AG09319 (cell line): ENCODE data around the gene KCTD21.

ENCODE experiments used
- DNase-seq: peaks from one replicate; pipeline ENCODE4 v3.0.0-alpha.2; 2010; ENCODE audit warnings: low read depth; ENCODE audit errors: extremely low read depth
- TF ChIP-seq, protein P1 (sequence below): IDR thresholded peaks from 2 replicates; pipeline ENCODE4 v1.5.1; 2011; ENCODE audit warnings: low read depth, mild to moderate bottlenecking, inconsistent platforms, low read length, moderate library complexity

The KCTD21 gene

DNA sequence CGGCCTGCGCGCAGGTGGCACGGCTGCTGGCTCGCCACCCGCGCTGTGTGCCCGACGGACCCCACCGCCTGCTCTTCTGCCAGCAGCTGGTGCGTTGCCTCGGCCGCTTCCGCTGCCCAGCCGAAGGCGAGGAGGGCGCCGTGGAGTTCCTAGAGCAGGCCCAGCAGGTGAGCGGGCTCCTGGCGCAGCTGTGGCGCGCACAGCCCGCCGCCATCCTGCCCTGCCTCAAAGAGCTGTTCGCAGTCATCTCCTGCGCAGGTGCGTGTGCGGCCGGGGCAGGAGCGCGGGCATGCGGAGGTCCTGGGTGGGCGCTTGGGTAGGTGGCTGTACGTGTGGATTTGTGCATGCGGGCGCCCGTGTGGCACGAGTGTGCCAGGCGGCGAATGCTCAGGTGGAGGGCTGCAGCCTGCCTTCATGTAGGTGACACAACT lies 8.2 kb upstream of the KCTD21 start:
- TF ChIP-seq, protein P1, sequence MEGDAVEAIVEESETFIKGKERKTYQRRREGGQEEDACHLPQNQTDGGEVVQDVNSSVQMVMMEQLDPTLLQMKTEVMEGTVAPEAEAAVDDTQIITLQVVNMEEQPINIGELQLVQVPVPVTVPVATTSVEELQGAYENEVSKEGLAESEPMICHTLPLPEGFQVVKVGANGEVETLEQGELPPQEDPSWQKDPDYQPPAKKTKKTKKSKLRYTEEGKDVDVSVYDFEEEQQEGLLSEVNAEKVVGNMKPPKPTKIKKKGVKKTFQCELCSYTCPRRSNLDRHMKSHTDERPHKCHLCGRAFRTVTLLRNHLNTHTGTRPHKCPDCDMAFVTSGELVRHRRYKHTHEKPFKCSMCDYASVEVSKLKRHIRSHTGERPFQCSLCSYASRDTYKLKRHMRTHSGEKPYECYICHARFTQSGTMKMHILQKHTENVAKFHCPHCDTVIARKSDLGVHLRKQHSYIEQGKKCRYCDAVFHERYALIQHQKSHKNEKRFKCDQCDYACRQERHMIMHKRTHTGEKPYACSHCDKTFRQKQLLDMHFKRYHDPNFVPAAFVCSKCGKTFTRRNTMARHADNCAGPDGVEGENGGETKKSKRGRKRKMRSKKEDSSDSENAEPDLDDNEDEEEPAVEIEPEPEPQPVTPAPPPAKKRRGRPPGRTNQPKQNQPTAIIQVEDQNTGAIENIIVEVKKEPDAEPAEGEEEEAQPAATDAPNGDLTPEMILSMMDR = no peak
- DNase-seq = no peak

DNA sequence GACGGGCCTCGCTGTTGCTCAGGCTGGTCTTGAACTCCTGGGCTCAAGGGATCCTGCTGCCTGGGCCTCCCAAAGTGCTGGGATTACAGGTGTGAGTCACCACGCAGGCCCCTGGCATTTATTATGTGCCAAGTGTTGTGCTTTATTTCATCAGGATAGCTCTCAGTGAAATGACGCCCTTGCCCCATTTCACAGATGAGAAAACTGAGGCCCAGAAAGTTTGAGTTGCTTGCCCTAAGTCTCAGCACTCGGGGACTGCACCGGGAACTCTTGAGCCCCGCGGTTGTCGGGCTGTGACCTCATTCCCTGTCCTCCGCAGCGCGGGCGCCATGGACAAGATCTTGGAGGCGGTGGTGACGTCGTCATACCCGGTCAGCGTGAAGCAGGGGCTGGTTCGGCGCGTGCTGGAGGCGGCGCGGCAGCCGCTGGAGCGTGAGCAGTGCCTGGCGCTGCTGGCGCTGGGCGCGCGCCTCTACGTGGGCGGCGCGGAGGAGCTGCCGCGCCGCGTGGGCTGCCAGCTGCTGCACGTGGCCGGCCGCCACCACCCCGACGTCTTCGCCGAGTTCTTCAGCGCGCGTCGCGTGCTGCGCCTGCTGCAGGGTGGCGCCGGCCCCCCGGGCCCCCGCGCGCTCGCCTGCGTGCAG lies 7.6 kb upstream of the KCTD21 start:
- TF ChIP-seq, protein P1 = no peak
- no peak for DNase-seq

DNA sequence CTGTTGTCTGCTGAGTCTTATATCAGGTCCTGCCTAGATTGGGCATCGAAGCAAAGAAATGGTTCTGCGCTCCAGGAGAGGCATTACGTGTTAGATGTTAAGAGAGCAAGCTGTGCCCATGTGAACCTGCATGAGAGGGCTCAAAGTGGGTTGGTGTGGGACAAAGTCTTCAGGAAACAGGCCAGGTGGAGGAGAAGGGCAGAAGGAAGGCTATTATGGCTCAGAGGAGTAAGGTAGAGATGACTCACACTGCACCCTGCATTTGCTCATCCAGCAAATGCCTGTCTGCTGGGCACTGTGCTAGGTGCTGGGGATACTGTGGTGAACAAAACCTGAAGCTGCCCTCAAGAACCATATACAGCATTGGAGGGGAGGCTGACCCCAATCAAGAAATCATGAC lies 6.1 kb upstream of the KCTD21 start:
- DNase-seq = no peak
- TF ChIP-seq, protein P1 = no peak

GRCh38 chr11:78193806-78194205 lies 5.4 kb upstream of the KCTD21 start:
- DNase-seq = no peak
- TF ChIP-seq, protein P1 = no peak

DNA sequence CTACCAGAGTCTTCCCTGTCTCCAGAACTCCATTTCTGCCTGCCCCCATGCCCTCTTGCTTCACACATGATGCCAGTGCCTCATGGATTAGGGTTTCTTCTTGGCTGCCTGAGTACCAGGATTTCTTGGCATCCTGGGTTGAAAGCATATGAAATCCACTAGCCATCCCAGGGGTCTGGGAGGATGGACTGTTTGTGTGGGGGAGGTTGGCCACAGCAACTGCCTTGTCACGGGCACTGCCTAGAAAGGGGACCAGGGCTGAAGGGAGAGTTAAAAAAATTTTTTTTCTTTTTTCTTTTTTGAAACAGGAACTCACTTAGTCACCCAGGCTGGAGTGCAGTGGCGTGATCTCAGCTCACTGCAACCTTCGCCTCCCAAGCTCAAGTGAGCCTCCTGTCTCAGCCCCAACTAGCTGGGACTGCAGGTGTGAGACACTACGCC lies 4.5 kb upstream of the KCTD21 start:
- TF ChIP-seq, protein P1 = no peak
- no peak for DNase-seq

DNA sequence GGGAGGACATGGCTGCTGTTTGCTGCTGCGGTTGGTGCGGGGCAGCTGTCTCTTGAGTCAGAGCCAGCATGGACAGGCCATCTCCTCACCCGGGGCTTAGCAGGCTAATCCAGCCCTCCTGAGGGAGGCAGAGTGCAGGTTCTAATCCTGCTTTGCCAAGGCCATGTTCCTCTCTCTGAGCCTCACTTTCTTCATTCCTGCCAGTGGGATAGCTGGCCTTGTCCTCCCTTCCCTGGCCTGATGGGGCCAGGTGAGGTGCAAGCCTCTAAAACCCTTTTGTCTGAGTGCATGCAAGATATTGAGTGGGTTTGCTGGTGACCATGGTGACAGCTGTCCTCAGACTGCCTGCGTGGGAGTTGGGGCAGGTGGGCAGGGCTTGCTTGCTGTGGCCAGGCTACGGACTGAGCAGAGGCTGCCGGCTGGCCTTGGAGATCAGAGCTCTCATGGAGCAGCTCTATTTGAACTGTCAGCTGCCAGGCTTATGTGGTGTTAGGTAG lies 3.8 kb upstream of the KCTD21 start:
- no peak for DNase-seq
- TF ChIP-seq, protein P1 = no peak

DNA sequence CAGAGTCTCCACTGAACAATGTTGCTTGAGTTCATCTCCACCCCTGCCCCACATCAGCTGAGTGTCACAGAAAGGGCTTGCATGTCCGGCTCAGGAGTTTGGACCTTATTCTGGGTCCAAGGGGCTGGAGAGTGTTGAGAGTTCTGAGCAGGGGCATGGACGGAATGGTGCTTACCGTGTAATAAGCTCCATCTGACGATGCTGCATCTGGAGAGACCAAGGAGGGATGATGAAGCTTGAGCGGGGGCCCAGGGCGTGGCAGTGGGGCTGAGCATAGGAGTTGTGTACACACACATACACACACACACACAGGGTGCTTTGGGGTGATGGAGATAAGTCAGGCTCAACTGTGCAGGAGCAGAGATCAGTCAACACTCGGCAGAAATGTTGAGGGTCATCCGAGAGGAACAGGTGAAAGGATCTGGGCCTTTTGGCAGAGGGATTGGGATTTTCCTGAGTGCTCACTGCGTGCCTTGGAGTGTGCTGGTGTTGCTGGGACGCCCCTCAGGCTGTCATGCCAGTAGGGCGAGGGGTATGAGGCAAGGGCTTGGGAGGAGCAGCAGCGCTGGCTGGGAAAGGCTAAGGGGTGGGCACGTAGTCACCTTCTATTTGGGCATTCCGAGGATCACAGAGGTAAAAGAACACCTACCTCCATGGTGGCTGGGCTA lies 2.6 kb upstream of the KCTD21 start:
- TF ChIP-seq, protein P1 = no peak
- no peak for DNase-seq
